ENCODE results near the gene NRCAM. TPM values are rescaled to one million over a fixed set of nuclear protein-coding genes. Genes with fewer than 3 reads are reported as not detected.

The NRCAM gene
- total and polyA plus RNA-seq, 4 donors, result 0.17 to 3.2 (median 0.64) TPM

GRCh38 chr7:108227366-108227765 is 228.9 kb downstream of the NRCAM start:
- TF ChIP-seq YY1 (IDR thresholded peaks at IDR 0.05) (no peak), RXRA (IDR thresholded peaks at IDR 0.05) (no peak), REST (IDR thresholded peaks at IDR 0.05) (no peak), ATF3 (IDR thresholded peaks at IDR 0.05) (no peak), EGR1 (IDR thresholded peaks at IDR 0.05; ENCODE audit: low read depth in 2 of 2) (no peak), CTCF (IDR thresholded peaks at IDR 0.05; ENCODE audit: low read depth, low read length, missing input control) (no peak), MAX (IDR thresholded peaks at IDR 0.05) (no peak), ZBTB33 (IDR thresholded peaks at IDR 0.05) (no peak), RAD21 (IDR thresholded peaks at IDR 0.05) (no peak), NR2F2 (IDR thresholded peaks at IDR 0.05) (no peak), HNF4G (IDR thresholded peaks at IDR 0.05) (no peak), GABPA (IDR thresholded peaks at IDR 0.05 in 1 of 2, conservative IDR thresholded peaks at IDR 0.05 in 1 of 2) (no peak)
- Histone ChIP-seq H3K9me3 (ENCODE audit: control insufficient read depth in 4 of 4, low read length in 3 of 4) (no peaks in the 10 kb centered on the region), H3K9ac (ENCODE audit: low read depth in 1 of 2, low read length in 2 of 2) (no peak overlapping the region), H3K36me3 (ENCODE audit: control insufficient read depth in 4 of 4, insufficient read depth in 3 of 4, low read depth in 1 of 4, low read length in 3 of 4) (no peaks in the 10 kb centered on the region), H3K4me3 (ENCODE audit: low read depth in 1 of 3, low read length in 3 of 3) (no peak overlapping the region), H3K4me1 (ENCODE audit: control insufficient read depth in 4 of 4, insufficient read depth in 4 of 4, low read length in 3 of 4) (no peaks in the 10 kb centered on the region), H3K27ac (ENCODE audit: low read depth in 1 of 2, low read length in 2 of 2) (no peak overlapping the region), H3K27me3 (ENCODE audit: control insufficient read depth in 4 of 4, insufficient read depth in 4 of 4, low read length in 3 of 4) (no peaks in the 10 kb centered on the region)
- no peak for DNase-seq (ENCODE audit: low spot score)
- WGBS, result 77% methylated on average over 3 of the region's 3 CpGs

GRCh38 chr7:108226816-108227299 is 229.4 kb downstream of the NRCAM start:
- no peak overlapping the region for H3K9ac ChIP-seq (ENCODE audit: low read depth in 1 of 2, low read length in 2 of 2)
- no peaks in the 10 kb centered on the region for H3K9me3 ChIP-seq (ENCODE audit: control insufficient read depth in 4 of 4, low read length in 3 of 4)
- H3K4me3 ChIP-seq (ENCODE audit: low read depth in 1 of 3, low read length in 3 of 3), result no peak overlapping the region
- no peaks in the 10 kb centered on the region for H3K36me3 ChIP-seq (ENCODE audit: control insufficient read depth in 4 of 4, insufficient read depth in 3 of 4, low read depth in 1 of 4, low read length in 3 of 4)
- TF ChIP-seq HNF4A (conservative IDR thresholded peaks at IDR 0.05) (no peak), GABPA (IDR thresholded peaks at IDR 0.05 in 1 of 2, conservative IDR thresholded peaks at IDR 0.05 in 1 of 2) (no peak), SP1 (IDR thresholded peaks at IDR 0.05) (no peak), HNF4G (IDR thresholded peaks at IDR 0.05) (no peak), RAD21 (IDR thresholded peaks at IDR 0.05) (no peak), RXRA (IDR thresholded peaks at IDR 0.05) (no peak), MAX (IDR thresholded peaks at IDR 0.05) (no peak), REST (IDR thresholded peaks at IDR 0.05) (no peak), YY1 (IDR thresholded peaks at IDR 0.05) (no peak), EGR1 (IDR thresholded peaks at IDR 0.05; ENCODE audit: low read depth in 2 of 2) (no peak)
- 71% methylated on average over 3 of the region's 3 CpGs for WGBS
- H3K4me1 ChIP-seq (ENCODE audit: control insufficient read depth in 4 of 4, insufficient read depth in 4 of 4, low read length in 3 of 4), result no peaks in the 10 kb centered on the region
- no peaks in the 10 kb centered on the region for H3K27me3 ChIP-seq (ENCODE audit: control insufficient read depth in 4 of 4, insufficient read depth in 4 of 4, low read length in 3 of 4)
- H3K27ac ChIP-seq (ENCODE audit: low read depth in 1 of 2, low read length in 2 of 2), result no peak overlapping the region
- DNase-seq (ENCODE audit: low spot score), result no peak

All from liver (tissue), 9 donors.